Right lobe of liver (tissue), 4 donors: ENCODE results near the gene ANXA3.

ENCODE experiments used
- CTCF ChIP-seq, 4 donors: fragments of 200-600 bp in 3 of 4; fragments of 450-650 bp in 1 of 4; IDR thresholded peaks; one replicate each; pipeline versions ENCODE4 v1.5.1 to v1.8.0; 2016 to 2022; ENCODE audit warnings: antibody characterized with exemption in 4 of 4, mild to moderate bottlenecking in 2 of 4
- POLR2A ChIP-seq: fragments of 450-650 bp; IDR thresholded peaks from one replicate; pipeline ENCODE4 v1.6.1; 2017; ENCODE audit warnings: antibody characterized with exemption, mild to moderate bottlenecking
- donor health status: DM: no; HTN: no; CAD: no.
- donor health status: DM: no; HTN: no; CAD: no.
- donor health status: DM: no; HTN: yes; CAD: no.

GRCh38 chr4:78545275-78546246 is 6.0 kb upstream of the ANXA3 start:
- TF ChIP-seq CTCF (IDR thresholded peaks at IDR 0.05) (no peak), POLR2A (no peak)
